ENCODE results near the gene HOXD11.

DNA sequence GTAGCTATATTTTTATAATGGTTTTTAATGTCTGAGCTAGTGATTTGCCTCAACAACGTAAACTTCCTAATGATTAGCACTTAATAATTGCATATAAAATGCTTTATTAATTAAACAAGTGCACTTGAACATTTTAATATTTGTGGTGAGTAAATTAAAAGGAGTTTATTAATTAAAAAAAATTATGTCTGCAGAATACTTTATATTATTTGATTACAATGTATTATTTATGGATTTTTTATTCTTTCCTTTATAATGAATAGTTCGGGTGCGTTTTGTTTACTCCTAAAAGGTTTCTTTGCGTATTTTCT is 24.7 kb downstream of the HOXD11 start:
- TF ChIP-seq TEAD1 (CRISPR knock-in tag; IDR thresholded peaks at IDR 0.05) (no peak), IRF2 (CRISPR knock-in tag; IDR thresholded peaks at IDR 0.05; ENCODE audit: borderline replicate concordance, low read depth) (no peak), ZNF416 (CRISPR knock-in tag; IDR thresholded peaks at IDR 0.05) (no peak), SMAD3 (CRISPR knock-in tag; IDR thresholded peaks at IDR 0.05; ENCODE audit: borderline replicate concordance) (no peak), CBFB (CRISPR knock-in tag; IDR thresholded peaks at IDR 0.05; ENCODE audit: low read depth) (no peak), RORB (CRISPR knock-in tag; IDR thresholded peaks at IDR 0.05) (no peak)
- TF ChIP-seq, protein P1, sequence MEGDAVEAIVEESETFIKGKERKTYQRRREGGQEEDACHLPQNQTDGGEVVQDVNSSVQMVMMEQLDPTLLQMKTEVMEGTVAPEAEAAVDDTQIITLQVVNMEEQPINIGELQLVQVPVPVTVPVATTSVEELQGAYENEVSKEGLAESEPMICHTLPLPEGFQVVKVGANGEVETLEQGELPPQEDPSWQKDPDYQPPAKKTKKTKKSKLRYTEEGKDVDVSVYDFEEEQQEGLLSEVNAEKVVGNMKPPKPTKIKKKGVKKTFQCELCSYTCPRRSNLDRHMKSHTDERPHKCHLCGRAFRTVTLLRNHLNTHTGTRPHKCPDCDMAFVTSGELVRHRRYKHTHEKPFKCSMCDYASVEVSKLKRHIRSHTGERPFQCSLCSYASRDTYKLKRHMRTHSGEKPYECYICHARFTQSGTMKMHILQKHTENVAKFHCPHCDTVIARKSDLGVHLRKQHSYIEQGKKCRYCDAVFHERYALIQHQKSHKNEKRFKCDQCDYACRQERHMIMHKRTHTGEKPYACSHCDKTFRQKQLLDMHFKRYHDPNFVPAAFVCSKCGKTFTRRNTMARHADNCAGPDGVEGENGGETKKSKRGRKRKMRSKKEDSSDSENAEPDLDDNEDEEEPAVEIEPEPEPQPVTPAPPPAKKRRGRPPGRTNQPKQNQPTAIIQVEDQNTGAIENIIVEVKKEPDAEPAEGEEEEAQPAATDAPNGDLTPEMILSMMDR (IDR thresholded peaks at IDR 0.05): no peak
- TF ChIP-seq, protein P2, sequence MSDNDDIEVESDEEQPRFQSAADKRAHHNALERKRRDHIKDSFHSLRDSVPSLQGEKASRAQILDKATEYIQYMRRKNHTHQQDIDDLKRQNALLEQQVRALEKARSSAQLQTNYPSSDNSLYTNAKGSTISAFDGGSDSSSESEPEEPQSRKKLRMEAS (CRISPR knock-in tag; IDR thresholded peaks at IDR 0.05): no peak

Data from WTC11 (cell line).